K562 (cell line): Measurements from ENCODE around the gene C3. TPM values are rescaled to one million over a fixed set of nuclear protein-coding genes. Genes with fewer than 3 reads are reported as not detected.

Experiments
- CREBBP ChIP-seq: IDR thresholded peaks from one replicate; pipeline ENCODE4 v1.6.1; 2012; ENCODE audit warnings: low read depth, mild to moderate bottlenecking, control low read depth, inconsistent platforms, low read length
- EHMT2 ChIP-seq: fragments of 450-650 bp; IDR thresholded peaks from 2 replicates; pipeline ENCODE4 v1.6.1; 2018; ENCODE audit warnings: antibody characterized with exemption
- ERF ChIP-seq: fragments of 450-650 bp; formaldehyde crosslinking; IDR thresholded peaks from 2 replicates; pipeline ENCODE4 v1.4.0; 2020; ENCODE audit warnings: mild to moderate bottlenecking, mixed read lengths
- HDAC2 ChIP-seq: fragments of 450-650 bp; IDR thresholded peaks from 2 replicates; pipeline ENCODE4 v1.6.1; 2016; ENCODE audit warnings: mild to moderate bottlenecking
- L3MBTL2 ChIP-seq: fragments of 450-650 bp; IDR thresholded peaks from 2 replicates; pipeline ENCODE4 v1.6.1; 2016; ENCODE audit warnings: mild to moderate bottlenecking, moderate library complexity
- LARP7 ChIP-seq: fragments of 450-650 bp; IDR thresholded peaks from 2 replicates; pipeline ENCODE4 v1.6.1; 2016
- MYC ChIP-seq, 2 experiments: fragments of 250-450 bp in 1 of 2; sonication (Bioruptor Pico) in 1 of 2; IDR thresholded peaks; 2 replicates each; pipeline versions ENCODE4 v1.5.1 to v1.6.1; 2012 to 2021; ENCODE audit warnings: low read depth in 2 of 2, borderline replicate concordance in 1 of 2, improper control_type of control experiment in 1 of 2, low read length in 1 of 2, mild to moderate bottlenecking in 1 of 2, moderate library complexity in 1 of 2
- NR4A1 ChIP-seq, 2 experiments: fragments of 250-450 bp in 1 of 2; fragments of 450-650 bp in 1 of 2; sonication (Bioruptor Pico) in 1 of 2; IDR thresholded peaks; 2 replicates each; pipeline versions ENCODE4 v1.4.0 to v1.6.1; 2016 to 2020; ENCODE audit warnings: mild to moderate bottlenecking in 2 of 2, missing compliant biosample characterization in 1 of 2, missing genetic modification characterization in 1 of 2, moderate library complexity in 1 of 2
- PTBP1 ChIP-seq: fragments of 200-400 bp; formaldehyde crosslinking; IDR thresholded peaks from 2 replicates; pipeline ENCODE4 v1.6.1; 2017; ENCODE audit warnings: low read depth, low read length
- RBFOX2 ChIP-seq: fragments of 200-400 bp; formaldehyde crosslinking; IDR thresholded peaks from 2 replicates; pipeline ENCODE4 v1.6.1; 2017; ENCODE audit warnings: low read depth, mild to moderate bottlenecking, low read length, moderate library complexity
- TCF7L2 ChIP-seq: fragments of 150-350 bp; IDR thresholded peaks from 2 replicates; pipeline ENCODE4 v1.6.1; 2016; ENCODE audit warnings: low read depth, mild to moderate bottlenecking, low read length, moderate library complexity
- XRCC3 ChIP-seq: fragments of 450-650 bp; IDR thresholded peaks from 2 replicates; pipeline ENCODE4 v1.6.1; 2017; ENCODE audit warnings: mild to moderate bottlenecking, moderate library complexity
- ZBTB1 ChIP-seq: sonication (generic); formaldehyde crosslinking; IDR thresholded peaks from 2 replicates; pipeline ENCODE4 v1.8.1; 2023; ENCODE audit warnings: missing genetic modification reagents, low read depth, mild to moderate bottlenecking, borderline replicate concordance
- ZFPM2 ChIP-seq: fragments of 250-450 bp; sonication (Bioruptor Pico); IDR thresholded peaks from 2 replicates; pipeline ENCODE4 v1.5.1; 2022; ENCODE audit warnings: mild to moderate bottlenecking
- ZNF12 ChIP-seq: sonication (generic); formaldehyde crosslinking; IDR thresholded peaks from 2 replicates; pipeline ENCODE4 v1.4.0; 2020; ENCODE audit warnings: mild to moderate bottlenecking, missing genetic modification reagents
- ZNF232 ChIP-seq: sonication (generic); formaldehyde crosslinking; IDR thresholded peaks from 2 replicates; pipeline ENCODE4 v1.8.0; 2022; ENCODE audit warnings: mild to moderate bottlenecking, missing genetic modification reagents
- ZNF324 ChIP-seq: fragments of 250-450 bp; sonication (Bioruptor Pico); IDR thresholded peaks from 2 replicates; pipeline ENCODE4 v1.4.0; 2020; ENCODE audit warnings: mild to moderate bottlenecking
- ZNF57 ChIP-seq: fragments of 450-650 bp; formaldehyde crosslinking; IDR thresholded peaks from 2 replicates; pipeline ENCODE4 v1.4.0; 2020; ENCODE audit warnings: mild to moderate bottlenecking, moderate library complexity
- ZNF696 ChIP-seq: fragments of 250-450 bp; sonication (Bioruptor Pico); conservative IDR thresholded peaks from 2 replicates; pipeline ENCODE4 v1.4.0; 2020; ENCODE audit warnings: mild to moderate bottlenecking, moderate library complexity
- polyA plus RNA-seq, 8 experiments: library from polyadenylated mRNA; depleted of rRNA in 4 of 8; stranded (reverse) in 5 of 8; unstranded in 3 of 8; fragments of >200 nt; fragmentation: Nextera tagmentation in 2 of 8; fragmentation: Illumina TruSeq in 1 of 8; extraction: Ambion mirVana in 2 of 8; extraction: Trizol in 1 of 8; gene quantifications; 2 replicates each; pipeline versions ENCODE4 v1.2.1 to v1.2.3, GENCODE V29; 2011 to 2014; ENCODE audit warnings: inconsistent platforms in 1 of 8, missing spikeins in 1 of 8
- total RNA-seq, 7 experiments: library from RNA; depleted of rRNA in 6 of 7; stranded (reverse); fragments of >200 nt in 6 of 7; fragmentation: Illumina TruSeq in 2 of 7; extraction: Trizol in 2 of 7; gene quantifications; 2 replicates each; pipeline versions ENCODE4 v1.2.1 to v1.2.3, GENCODE V29; 2011 to 2021; ENCODE audit warnings: low replicate concordance in 1 of 7
- TF ChIP-seq, protein P1 (sequence below): fragments of 250-450 bp; sonication (Bioruptor Pico); IDR thresholded peaks from 2 replicates; pipeline ENCODE4 v1.4.0; 2020; ENCODE audit warnings: mild to moderate bottlenecking, moderate library complexity, borderline replicate concordance
- TF ChIP-seq, protein P2 (sequence below): fragments of 250-450 bp; sonication (Bioruptor Pico); IDR thresholded peaks from 2 replicates; pipeline ENCODE4 v1.8.0; 2022; ENCODE audit warnings: inconsistent platforms
- TF ChIP-seq, protein P3 (sequence below), 2 experiments: IDR thresholded peaks; 2 replicates each; pipeline ENCODE4 v1.6.1; 2011; ENCODE audit warnings: borderline replicate concordance in 1 of 2, control low read depth in 1 of 2, low read depth in 1 of 2, low read length in 1 of 2, mild to moderate bottlenecking in 1 of 2, mixed read lengths in 1 of 2, moderate library complexity in 1 of 2; ENCODE audit not compliant: insufficient read depth in 1 of 2, insufficient read length in 1 of 2, poor library complexity in 1 of 2, severe bottlenecking in 1 of 2; ENCODE audit errors: extremely low read depth in 1 of 2

Gene C3
- total and polyA plus RNA-seq, 9 of the 15 experiments (the other 6 are each of a cell fraction or from before 2014, with no cell fraction given), result 0.59 to 10.6 (median 2.2) TPM

DNA sequence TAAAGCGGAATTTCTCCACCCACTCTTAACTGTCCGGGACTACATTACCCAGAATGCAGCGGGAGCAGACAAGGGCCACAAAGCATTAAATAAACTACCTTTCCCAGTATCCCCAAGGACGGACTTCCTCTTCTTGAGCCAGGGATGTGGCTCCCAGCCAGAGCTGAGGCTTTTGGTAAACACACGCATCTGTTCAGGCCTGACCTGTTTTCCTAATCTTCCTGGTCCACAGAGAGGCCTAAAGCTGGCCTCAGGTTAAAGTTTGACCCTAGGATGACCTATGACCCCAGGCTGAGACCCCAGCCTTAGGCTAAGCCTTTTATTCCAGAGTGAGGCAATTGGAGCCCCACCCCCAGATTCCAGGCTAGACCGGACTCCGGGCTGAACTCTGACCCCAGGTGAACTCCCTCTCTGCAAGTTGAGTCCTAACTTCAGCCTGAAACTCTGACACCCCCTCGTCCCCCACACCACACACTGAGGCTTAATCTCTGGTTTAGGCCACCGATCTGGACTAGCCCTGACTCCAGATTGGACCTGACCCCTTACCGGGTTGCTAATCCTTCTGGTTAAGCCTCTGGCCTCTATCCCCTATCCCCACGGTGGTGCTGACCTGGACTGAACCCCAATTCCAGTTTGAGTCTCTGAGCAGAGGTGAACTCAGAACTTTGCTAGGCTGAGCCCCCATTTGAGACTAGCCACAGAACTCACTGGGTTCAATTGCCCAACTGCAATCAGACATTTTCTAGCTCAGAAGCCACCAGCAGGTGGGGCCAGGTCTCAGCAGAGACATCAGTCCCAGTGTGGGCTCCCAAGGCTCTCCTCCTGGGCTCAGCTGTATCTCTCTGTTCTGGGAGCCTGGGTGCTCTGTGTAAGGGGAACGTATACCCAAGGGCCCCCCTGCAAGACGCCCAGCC, 17.7 kb upstream of the C3 start (continued):
- TF ChIP-seq LARP7, result peak; percentile 75
- no peak for TF ChIP-seq PTBP1
- TF ChIP-seq ZNF696, result no peak
- no peak for TF ChIP-seq XRCC3
- TF ChIP-seq, protein P1, sequence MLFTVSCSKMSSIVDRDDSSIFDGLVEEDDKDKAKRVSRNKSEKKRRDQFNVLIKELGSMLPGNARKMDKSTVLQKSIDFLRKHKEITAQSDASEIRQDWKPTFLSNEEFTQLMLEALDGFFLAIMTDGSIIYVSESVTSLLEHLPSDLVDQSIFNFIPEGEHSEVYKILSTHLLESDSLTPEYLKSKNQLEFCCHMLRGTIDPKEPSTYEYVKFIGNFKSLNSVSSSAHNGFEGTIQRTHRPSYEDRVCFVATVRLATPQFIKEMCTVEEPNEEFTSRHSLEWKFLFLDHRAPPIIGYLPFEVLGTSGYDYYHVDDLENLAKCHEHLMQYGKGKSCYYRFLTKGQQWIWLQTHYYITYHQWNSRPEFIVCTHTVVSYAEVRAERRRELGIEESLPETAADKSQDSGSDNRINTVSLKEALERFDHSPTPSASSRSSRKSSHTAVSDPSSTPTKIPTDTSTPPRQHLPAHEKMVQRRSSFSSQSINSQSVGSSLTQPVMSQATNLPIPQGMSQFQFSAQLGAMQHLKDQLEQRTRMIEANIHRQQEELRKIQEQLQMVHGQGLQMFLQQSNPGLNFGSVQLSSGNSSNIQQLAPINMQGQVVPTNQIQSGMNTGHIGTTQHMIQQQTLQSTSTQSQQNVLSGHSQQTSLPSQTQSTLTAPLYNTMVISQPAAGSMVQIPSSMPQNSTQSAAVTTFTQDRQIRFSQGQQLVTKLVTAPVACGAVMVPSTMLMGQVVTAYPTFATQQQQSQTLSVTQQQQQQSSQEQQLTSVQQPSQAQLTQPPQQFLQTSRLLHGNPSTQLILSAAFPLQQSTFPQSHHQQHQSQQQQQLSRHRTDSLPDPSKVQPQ (CRISPR knock-in tag), result no peak
- TF ChIP-seq ERF, result 0 out of 2 replicates have a peak, but pooled peaks have one; percentile 58
- no peak for TF ChIP-seq ZNF232 (CRISPR knock-in tag)
- TF ChIP-seq TCF7L2, result no peak
- no peak for TF ChIP-seq EHMT2
- TF ChIP-seq, protein P2, sequence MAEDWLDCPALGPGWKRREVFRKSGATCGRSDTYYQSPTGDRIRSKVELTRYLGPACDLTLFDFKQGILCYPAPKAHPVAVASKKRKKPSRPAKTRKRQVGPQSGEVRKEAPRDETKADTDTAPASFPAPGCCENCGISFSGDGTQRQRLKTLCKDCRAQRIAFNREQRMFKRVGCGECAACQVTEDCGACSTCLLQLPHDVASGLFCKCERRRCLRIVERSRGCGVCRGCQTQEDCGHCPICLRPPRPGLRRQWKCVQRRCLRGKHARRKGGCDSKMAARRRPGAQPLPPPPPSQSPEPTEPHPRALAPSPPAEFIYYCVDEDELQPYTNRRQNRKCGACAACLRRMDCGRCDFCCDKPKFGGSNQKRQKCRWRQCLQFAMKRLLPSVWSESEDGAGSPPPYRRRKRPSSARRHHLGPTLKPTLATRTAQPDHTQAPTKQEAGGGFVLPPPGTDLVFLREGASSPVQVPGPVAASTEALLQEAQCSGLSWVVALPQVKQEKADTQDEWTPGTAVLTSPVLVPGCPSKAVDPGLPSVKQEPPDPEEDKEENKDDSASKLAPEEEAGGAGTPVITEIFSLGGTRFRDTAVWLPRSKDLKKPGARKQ (CRISPR knock-in tag), result no peak
- TF ChIP-seq ZNF12, result no peak; the same call in 1 of the 2 replicates
- TF ChIP-seq L3MBTL2, result no peak
- no peak for TF ChIP-seq ZFPM2 (CRISPR knock-in tag)
- TF ChIP-seq CREBBP, result no peak
- TF ChIP-seq ZBTB1 (CRISPR knock-in tag), result no peak; the same call in 1 of the 2 replicates
- no peak for TF ChIP-seq HDAC2
- TF ChIP-seq, protein P3, sequence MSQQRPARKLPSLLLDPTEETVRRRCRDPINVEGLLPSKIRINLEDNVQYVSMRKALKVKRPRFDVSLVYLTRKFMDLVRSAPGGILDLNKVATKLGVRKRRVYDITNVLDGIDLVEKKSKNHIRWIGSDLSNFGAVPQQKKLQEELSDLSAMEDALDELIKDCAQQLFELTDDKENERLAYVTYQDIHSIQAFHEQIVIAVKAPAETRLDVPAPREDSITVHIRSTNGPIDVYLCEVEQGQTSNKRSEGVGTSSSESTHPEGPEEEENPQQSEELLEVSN (IDR thresholded peaks at IDR 0.05; ENCODE audit: borderline replicate concordance in 1 of 2, extremely low read depth in 1 of 2, insufficient read depth in 1 of 2, insufficient read length in 1 of 2, low read depth in 1 of 2, low read length in 1 of 2, poor library complexity in 1 of 2, severe bottlenecking in 1 of 2), result no peak
- TF ChIP-seq MYC (IDR thresholded peaks at IDR 0.05; ENCODE audit: low read depth, low read length), result 0 out of 2 replicates have a peak, but pooled peaks have one; percentile 20
- TF ChIP-seq MYC (CRISPR knock-in tag; IDR thresholded peaks at IDR 0.05; ENCODE audit: borderline replicate concordance, low read depth), result peak; percentile 77; the same call in 1 of the 2 replicates
- no peak for TF ChIP-seq NR4A1 (CRISPR knock-in tag; IDR thresholded peaks at IDR 0.05)
- TF ChIP-seq NR4A1 (tag; IDR thresholded peaks at IDR 0.05), result peak; percentile 88
- no peak for TF ChIP-seq RBFOX2
- no peak for TF ChIP-seq ZNF324 (CRISPR knock-in tag)
- TF ChIP-seq ZNF57 (CRISPR knock-in tag), result no peak
